Activated CD4-positive, alpha-beta T cell treated with anti-CD3 and anti-CD28 coated beads for 4 hours (primary cell): Measurements from ENCODE around the gene UGT1A4.
A peak's percentile ranks its signal among the peaks of the same experiment; 100 is the strongest.
"Not testable (repeated sequence)": the region's sequence is repeated elsewhere in the genome, so short reads cannot be mapped to it uniquely, and the experiment has no call there.

Experiments
- DNase-seq, 2 donors: peaks; one replicate each; pipeline ENCODE4 v3.0.0-alpha.2; 2020

The UGT1A4 gene

GRCh38 chr2:233700028-233700635 lies 18.4 kb upstream of the UGT1A4 start:
- no peak for DNase-seq

- not testable (repeated sequence) for DNase-seq
Observed at GRCh38 chr2:233700842-233701241, 17.7 kb upstream of the UGT1A4 start.

GRCh38 chr2:233702238-233702637 lies 16.3 kb upstream of the UGT1A4 start:
- no peak for DNase-seq

GRCh38 chr2:233705911-233706506 lies 12.5 kb upstream of the UGT1A4 start:
- DNase-seq: no peak

DNA sequence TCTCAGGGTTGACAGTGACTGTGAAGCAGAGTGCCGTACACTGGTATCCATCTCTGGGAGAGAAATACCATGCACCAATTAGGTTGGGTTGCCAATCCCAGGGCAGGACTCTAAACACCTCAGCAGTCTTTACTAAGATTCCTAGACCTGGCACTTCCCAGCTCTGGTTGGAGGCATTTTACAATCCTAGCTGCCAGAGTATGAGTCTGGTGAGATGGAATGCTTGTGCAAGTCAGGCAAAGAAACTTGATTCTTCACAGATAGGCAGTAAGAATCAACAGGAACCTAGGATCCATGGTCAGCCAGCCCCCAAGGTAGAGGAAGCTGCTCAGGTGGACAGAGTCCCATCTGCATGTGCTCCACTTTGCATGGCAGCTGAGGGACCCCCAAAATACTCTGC lies 11.8 kb upstream of the UGT1A4 start:
- no peak for DNase-seq

DNA sequence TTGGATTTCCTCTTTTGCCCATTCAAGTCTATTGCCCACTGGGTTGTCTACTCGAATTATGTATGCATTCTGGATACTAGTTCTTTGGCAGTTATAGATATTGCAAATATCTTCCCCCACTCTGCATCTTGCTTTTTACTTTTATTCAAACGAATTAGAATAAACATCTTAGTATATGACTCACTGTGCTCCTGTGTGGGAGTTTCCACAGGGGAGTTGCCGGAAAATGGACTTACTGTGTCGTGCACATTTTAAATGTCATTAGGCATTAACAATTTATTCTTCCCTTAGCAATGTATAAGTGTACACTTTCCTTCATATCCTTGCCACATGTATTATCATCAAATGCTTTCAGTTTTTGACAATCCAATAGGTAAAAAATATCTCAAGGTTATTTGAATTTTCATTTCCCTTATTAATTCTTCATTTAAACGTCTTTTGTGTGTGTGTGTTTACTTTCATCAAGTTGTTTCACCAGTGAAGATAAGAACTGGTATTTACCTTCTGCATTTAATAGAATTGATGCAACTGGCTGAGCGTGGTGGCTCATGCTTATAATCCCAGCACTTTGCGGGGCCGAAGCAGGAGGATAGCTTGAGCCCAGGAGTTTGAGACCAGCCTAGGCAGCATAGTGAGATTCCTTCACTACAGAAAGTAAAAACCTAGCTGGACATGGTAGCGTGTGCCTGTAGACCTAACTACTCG lies 10.4 kb upstream of the UGT1A4 start:
- DNase-seq: no peak

DNA sequence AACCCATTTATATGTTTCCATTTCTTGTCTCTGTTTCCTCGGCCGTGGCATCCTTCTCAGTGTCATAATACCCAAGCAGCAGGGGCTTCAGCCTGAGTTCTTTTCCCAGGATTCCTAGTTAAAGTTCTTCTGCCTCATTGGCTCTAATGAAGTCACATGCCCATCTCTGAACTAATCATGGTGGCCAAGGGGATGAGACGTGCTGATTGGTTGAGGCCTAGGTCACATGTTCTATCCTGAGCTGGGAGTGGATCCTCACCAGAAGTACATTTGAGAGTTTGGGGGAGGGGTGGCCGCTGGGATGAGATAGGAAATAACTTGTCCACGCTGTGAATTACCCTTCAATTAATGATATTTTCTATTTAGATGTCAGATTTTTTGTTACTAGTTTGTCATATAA lies 9.6 kb upstream of the UGT1A4 start:
- DNase-seq: no peak

DNA sequence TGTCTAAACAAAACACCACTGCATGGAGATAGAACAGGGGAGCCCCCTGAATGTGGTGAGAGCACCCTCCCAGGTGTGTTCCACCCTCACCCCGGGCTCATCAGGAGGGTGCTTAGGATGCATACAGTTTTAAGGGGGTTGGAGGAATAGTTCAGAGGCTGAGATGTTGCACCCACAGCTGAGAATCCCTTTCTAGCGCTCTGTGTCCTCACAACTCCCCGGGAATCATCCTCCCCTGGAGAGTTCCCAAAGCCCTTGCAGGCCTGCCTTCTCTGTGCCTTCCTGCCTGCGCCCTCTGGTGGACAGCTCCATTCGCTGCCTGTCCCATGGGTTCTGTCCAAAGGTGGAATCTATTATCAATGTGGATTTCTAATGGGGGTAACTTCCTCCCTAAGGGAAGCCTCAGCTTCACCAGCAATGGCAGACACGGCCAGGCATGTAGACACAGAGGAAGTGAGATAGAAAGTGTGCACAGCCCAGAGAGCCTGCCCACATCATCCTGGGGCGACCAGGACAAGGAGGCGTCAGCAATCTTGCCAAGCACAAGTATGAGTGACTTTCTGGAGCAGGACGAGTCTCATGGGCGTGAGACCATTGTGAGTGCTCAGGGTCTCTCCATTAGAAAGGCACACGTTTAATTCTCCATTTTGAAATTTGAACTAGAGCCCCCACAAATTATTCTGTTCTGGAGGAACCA lies 7.1 kb upstream of the UGT1A4 start:
- peak; percentile 54 to 66 for DNase-seq

GRCh38 chr2:233712611-233713261 lies 5.8 kb upstream of the UGT1A4 start, which contains the start of gene UGT1A5:
Gene UGT1A5, plus strand, starts transcription at chr2:233712907. Its CDS starts 85 bp downstream, at chr2:233712992.
- DNase-seq: no peak

GRCh38 chr2:233713262-233713615 lies 5.3 kb upstream of the UGT1A4 start:
- DNase-seq: no peak

DNA sequence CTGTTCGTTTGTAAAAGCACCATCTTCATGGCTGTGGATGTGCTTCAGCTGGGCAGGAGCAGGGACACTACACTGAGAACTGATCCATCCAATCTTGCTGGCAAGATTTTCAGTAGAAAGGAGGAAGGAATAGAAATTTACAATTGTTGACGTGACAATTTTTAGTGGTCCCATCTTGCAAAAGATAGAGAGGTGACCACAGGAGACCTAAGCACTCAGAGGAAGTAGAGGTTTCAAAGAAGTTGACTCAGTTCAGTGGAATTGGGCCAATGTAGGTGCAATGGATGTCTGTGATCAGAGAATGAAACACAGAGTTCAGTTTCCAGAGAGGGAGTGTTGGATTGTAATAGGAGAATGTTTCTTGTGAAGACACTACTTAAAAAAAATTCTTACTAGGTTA lies 4.4 kb upstream of the UGT1A4 start:
- DNase-seq: no peak

- DNase-seq: no peak
Observed at GRCh38 chr2:233728723-233729301, 10.3 kb downstream of the UGT1A4 start, which contains the start of gene UGT1A3. Gene UGT1A3, plus strand, starts transcription at chr2:233729042. Its CDS starts 85 bp downstream, at chr2:233729127.

DNA sequence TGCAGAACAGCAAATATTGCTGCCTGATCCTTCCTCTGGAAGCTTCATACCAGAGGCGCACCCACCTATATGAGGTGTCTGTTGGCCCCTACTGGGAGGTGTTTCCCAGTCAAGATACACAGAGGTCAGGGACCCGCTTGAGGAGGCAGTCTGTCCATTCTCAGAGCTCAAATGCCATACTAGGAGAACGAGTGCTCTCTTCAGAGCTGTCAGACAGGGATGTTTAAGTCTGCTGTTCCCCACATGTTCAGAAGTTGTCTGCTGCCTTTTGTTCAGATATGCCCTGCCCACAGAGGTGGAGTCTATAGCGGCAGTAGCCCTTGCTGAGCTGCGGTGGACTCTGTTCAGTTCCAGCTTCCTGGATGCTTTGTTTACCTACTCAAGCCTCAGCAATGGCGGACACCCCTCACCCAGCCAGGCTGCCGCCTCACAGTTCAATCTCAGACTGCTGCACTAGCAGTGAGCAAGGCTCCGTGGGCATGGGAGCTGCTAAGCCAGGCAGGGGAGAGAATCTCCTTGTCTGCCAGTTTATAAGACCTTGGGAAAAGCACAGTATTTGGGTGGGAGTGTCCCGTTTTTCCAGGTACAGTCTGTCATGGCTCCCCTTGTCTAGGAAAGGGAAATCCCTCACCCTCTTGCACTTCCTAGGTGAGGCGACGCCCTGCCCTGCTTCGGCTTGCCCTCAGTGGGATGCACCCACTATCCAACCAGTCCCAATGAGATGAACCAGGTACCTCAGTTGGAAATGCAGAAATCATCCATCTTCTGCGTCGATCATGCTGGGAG lies 18.5 kb downstream of the UGT1A4 start:
- not testable (repeated sequence) for DNase-seq

- no peak for DNase-seq
Observed at GRCh38 chr2:233740870-233741269, 22.3 kb downstream of the UGT1A4 start.

- no peak for DNase-seq
Observed at GRCh38 chr2:233743464-233744259, 25.1 kb downstream of the UGT1A4 start.

DNA sequence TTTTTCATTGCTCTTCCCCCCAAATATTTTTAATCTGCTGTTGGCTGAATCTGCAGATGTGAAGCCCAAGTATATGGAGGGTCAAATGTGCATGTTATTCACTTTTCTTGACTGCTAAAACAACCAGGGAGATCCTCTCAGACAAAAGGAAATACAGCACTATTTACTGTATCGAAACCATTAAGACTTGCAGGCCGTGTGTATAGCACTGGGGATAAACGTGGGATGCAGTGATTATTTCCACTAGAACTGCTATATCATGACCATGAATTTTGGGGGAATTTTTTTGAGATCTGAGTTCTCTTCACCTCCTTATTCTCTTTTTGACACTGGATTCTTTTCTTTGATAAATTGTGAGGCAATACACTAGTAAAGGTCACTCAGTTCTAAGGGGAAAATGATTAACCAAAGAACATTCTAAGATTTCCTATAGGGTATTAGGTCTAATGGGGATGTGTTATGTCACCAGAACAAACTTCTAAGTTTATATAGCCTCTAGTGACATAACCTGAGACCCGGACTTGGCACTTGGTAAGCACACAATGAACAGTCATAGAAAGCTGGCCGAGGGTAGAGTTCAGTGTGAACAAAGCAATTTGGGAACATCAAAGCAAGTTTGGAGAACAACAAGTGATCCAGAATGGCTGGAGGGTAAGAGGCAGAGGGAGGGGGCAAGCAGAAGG lies 26.7 kb downstream of the UGT1A4 start:
- no peak for DNase-seq

DNA sequence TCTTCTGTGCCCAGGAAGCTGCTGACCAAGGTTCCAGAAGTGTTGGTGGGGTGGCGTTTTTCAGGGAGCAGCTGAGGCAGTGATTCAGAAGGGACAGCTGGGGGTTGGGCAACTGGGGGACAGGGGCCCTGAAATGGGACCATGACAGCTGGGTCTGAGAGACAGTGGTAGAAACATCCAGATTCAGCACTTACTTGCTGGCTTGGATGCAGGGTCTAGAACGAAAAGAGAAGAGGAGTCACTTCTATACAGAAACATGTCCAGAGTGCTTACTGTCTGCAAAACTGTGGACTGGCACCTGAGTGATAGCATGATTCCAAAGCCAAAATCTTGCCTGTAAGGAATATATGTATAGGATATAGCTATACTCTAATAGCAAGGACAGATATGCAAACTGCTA lies 27.3 kb downstream of the UGT1A4 start:
- DNase-seq: not testable (repeated sequence)

DNA sequence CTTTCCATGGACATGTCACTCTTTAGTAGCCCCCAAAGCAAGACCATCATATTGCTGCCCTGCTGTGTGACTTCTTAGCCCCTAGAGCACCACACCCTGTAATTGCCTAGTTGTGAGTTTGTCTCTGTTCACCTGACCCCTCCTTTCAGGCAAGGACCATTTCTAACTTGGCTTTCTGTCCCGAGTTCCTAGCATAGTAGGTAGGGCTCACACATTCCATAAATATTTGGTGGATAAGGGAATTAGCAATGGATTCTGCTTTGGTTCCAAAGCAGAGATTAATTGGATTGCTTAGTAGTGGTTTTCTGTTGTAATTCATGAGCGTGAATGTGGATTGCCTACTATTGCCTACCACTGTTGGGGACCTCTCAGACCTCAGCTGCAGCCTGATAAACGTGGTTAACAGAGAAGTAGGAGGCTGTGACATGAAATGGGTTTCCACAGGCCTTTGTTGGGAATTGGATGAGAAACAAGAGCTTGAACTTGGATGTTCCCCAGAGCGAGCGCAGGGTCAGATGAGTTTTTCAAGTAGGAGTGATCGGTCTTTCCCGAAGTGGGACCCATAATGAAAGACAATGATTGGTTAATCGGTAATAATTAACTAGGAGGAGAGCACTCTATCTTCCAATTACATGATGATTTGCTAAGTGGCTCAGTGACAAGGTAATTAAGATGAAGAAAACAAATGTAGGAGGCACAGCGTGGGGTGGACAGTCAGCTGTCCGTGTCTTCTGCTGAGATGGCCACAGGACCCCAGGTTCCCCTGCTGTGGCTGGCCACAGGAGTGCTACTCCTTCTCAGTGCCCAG lies 28.1 kb downstream of the UGT1A4 start:
- no peak for DNase-seq

- DNase-seq: no peak
Observed at GRCh38 chr2:233747283-233747544, 28.7 kb downstream of the UGT1A4 start.

DNA sequence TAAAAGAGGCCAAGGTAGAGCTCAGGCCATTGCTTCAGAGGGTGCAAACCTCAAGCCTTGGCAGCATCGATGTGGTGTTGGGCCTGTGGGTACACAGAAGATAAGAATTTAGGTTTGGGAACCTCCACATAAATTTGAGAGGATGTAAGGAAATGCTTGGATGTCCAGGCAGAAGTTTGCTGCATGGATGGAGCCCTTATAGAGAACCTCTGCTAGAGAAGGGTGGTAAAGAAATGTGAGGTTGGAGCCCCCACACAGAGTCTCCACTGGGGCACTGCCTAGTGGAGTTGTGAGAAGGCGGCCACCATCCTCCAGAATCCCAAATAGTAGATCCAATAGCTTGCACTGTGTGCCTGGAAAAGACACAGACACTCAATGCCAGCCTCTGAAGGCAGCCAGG lies 32.2 kb downstream of the UGT1A4 start:
- DNase-seq: not testable (repeated sequence)
